Progenitor cell of endocrine pancreas (in vitro differentiated cells): ENCODE data around the gene SLC4A1. TPM values are rescaled to one million over a fixed set of nuclear protein-coding genes. Genes with fewer than 3 reads are reported as not detected.
A peak's percentile ranks its signal among the peaks of the same experiment; 100 is the strongest.

Source experiments
- DNase-seq: peaks from one replicate; pipeline ENCODE4 v3.0.0; 2021; ENCODE audit warnings: low spot score; ENCODE audit not compliant: unreplicated experiment
- H3K27ac Mint-ChIP-seq: 2 replicates; pipeline ENCODE4 v1.8.0; 2021; ENCODE audit warnings: mild to moderate bottlenecking, moderate library complexity, mixed read lengths
- H3K27me3 Mint-ChIP-seq: 2 replicates; pipeline ENCODE4 v1.8.0; 2021; ENCODE audit warnings: mixed read lengths
- H3K36me3 Mint-ChIP-seq: 2 replicates; pipeline ENCODE4 v1.8.0; 2022; ENCODE audit warnings: mixed read lengths; ENCODE audit not compliant: insufficient read depth
- H3K4me1 Mint-ChIP-seq: 2 replicates; pipeline ENCODE4 v1.8.0; 2021; ENCODE audit warnings: low read depth, mixed read lengths
- H3K4me3 Mint-ChIP-seq: 2 replicates; pipeline ENCODE4 v1.8.0; 2021; ENCODE audit warnings: low read depth, mild to moderate bottlenecking, moderate library complexity, mixed read lengths
- H3K9me3 Mint-ChIP-seq: 2 replicates; pipeline ENCODE4 v1.8.0; 2021; ENCODE audit warnings: low read depth, mixed read lengths
- total RNA-seq: library from RNA; stranded (reverse); gene quantifications from 2 replicates; pipeline ENCODE4 v1.2.1, GENCODE V29; 2021
- TF ChIP-seq, protein P1 (sequence below): fragments of 200-600 bp; sonication (generic); IDR thresholded peaks from one replicate; pipeline ENCODE4 v1.5.0; 2021; ENCODE audit warnings: antibody characterized with exemption, mild to moderate bottlenecking; ENCODE audit not compliant: unreplicated experiment

The SLC4A1 gene
- total RNA-seq, 1 donor from 2014 or later = not detected

GRCh38 chr17:44282264-44282663, 14.3 kb upstream of the SLC4A1 start:
- H3K27me3 Mint-ChIP-seq = peaks cover 11% of the 10 kb centered on the region
- TF ChIP-seq, protein P1, sequence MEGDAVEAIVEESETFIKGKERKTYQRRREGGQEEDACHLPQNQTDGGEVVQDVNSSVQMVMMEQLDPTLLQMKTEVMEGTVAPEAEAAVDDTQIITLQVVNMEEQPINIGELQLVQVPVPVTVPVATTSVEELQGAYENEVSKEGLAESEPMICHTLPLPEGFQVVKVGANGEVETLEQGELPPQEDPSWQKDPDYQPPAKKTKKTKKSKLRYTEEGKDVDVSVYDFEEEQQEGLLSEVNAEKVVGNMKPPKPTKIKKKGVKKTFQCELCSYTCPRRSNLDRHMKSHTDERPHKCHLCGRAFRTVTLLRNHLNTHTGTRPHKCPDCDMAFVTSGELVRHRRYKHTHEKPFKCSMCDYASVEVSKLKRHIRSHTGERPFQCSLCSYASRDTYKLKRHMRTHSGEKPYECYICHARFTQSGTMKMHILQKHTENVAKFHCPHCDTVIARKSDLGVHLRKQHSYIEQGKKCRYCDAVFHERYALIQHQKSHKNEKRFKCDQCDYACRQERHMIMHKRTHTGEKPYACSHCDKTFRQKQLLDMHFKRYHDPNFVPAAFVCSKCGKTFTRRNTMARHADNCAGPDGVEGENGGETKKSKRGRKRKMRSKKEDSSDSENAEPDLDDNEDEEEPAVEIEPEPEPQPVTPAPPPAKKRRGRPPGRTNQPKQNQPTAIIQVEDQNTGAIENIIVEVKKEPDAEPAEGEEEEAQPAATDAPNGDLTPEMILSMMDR = no peak
- no peak overlapping the region for H3K4me3 Mint-ChIP-seq
- H3K36me3 Mint-ChIP-seq = no peaks in the 10 kb centered on the region
- H3K9me3 Mint-ChIP-seq = no peaks in the 10 kb centered on the region
- no peak overlapping the region for H3K27ac Mint-ChIP-seq
- peaks cover 1% of the 10 kb centered on the region for H3K4me1 Mint-ChIP-seq
- no peak for DNase-seq

- Mint-ChIP-seq H3K4me3 (no peak overlapping the region), H3K27ac (no peak overlapping the region), H3K27me3 (peaks cover 11% of the 10 kb centered on the region)
Observed at GRCh38 chr17:44281570-44281969, 13.6 kb upstream of the SLC4A1 start.

GRCh38 chr17:44280392-44280937, 12.5 kb upstream of the SLC4A1 start:
- TF ChIP-seq, protein P1 = no peak
- Mint-ChIP-seq H3K27ac (peak overlapping the region; percentile 23), H3K27me3 (peaks cover 11% of the 10 kb centered on the region), H3K4me3 (no peak overlapping the region), H3K4me1 (peaks cover 1% of the 10 kb centered on the region), H3K9me3 (no peaks in the 10 kb centered on the region), H3K36me3 (no peaks in the 10 kb centered on the region)
- DNase-seq = no peak

More at GRCh38 chr17:44281570-44281969, 13.6 kb upstream of the SLC4A1 start:
- peaks cover 1% of the 10 kb centered on the region for H3K4me1 Mint-ChIP-seq
- no peak for DNase-seq
- H3K36me3 Mint-ChIP-seq = no peaks in the 10 kb centered on the region
- TF ChIP-seq, protein P1 = no peak
- no peaks in the 10 kb centered on the region for H3K9me3 Mint-ChIP-seq

DNA sequence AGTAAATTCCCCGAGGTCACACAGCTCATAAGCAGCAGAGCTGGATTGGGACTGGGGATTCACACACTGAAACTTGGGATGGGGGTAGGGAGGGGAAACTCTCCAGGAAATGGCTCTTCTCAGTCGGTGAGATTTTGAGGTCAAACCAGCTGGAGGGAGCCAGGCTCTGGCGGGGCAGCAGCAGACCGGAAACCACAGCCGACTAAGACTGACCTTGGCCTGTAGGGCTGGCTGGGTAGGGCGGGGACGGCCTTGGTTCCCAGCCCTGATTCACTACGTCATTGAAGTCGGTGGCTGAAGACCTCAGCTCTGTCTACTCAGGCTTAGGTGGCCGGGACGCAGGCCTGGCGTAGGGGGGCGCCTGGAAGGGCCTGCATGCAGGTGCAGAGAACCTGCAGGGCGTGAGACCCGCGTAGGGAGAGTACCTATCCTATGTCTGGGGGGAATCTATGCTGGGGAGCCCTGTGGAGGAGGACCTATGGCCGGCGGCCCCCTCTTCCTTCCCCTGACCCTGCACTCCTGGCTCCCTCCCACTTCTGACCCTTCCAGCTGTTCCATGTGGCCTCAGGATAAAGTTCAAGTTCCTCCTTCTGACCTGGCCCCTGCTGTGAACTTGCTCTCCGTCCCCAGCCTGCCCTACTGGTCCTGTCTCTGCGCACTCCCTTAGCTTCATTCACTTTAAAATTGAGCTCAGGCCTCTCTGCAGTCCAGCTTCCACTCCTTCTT, 11.9 kb upstream of the SLC4A1 start:
- H3K27me3 Mint-ChIP-seq = peaks cover 17% of the 10 kb centered on the region
- H3K36me3 Mint-ChIP-seq = no peaks in the 10 kb centered on the region
- no peaks in the 10 kb centered on the region for H3K9me3 Mint-ChIP-seq
- DNase-seq = no peak
- H3K27ac Mint-ChIP-seq = peak overlapping the region; percentile 23
- no peak overlapping the region for H3K4me3 Mint-ChIP-seq
- TF ChIP-seq, protein P1 = no peak
- H3K4me1 Mint-ChIP-seq = peaks cover 1% of the 10 kb centered on the region

DNA sequence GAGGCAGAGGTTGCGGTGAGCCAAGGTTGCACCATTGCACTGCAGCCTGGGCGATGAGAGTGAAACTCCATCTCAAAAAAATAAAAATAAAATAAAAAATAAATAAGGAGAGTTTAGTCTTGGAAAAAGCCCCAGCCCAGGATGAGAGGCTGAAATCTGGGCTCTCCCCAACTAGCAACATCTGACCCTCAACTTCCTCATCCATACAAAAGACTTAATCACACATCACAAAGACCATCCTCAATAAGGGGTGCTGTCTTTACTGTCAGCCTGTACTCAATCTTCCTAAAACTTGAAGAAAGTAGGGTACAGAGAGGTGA, 11.4 kb upstream of the SLC4A1 start:
- Mint-ChIP-seq H3K9me3 (no peaks in the 10 kb centered on the region), H3K4me3 (no peak overlapping the region), H3K27me3 (peaks cover 18% of the 10 kb centered on the region), H3K4me1 (peaks cover 1% of the 10 kb centered on the region), H3K27ac (no peak overlapping the region), H3K36me3 (no peaks in the 10 kb centered on the region)
- DNase-seq = no peak
- TF ChIP-seq, protein P1 = no peak
